GM21786 (cell line): Measurements from ENCODE around the gene MANBA.
A peak's percentile ranks its signal among the peaks of the same experiment; 100 is the strongest.

Experiments used
- ATAC-seq: cut with Tn5 transposase; IDR thresholded peaks from one replicate; pipeline ENCODE4 v1.9.1; 2021; ENCODE audit not compliant: unreplicated experiment

Gene MANBA

DNA sequence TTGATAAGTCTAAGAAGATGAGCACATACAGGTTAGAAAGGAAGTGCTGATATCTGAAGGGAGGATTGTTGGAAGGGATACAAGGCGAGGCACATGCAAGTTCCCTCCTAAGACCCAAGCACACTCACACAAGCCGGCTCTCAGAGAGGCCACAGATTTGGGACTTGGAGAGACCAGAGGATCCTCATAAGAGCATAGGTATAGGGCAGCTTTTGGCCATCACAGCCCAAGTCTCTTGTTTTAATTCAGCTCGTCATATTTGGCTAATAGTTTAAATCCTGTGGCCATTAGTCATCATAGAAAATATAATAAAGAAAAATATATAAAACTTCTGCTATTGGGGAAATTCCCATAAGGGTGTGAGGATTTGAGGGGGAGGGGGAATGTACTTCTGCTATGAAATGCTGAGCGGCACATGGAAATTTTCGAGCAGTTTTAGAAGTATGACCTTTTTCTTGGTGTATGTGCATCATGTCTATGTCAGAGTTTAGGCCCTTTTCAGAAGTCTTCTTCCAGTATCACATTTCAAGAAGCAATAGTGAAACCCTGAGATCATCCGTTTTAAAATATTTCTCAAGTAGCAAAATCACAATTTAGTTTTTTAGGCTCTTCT, 161.9 kb downstream of the MANBA start:
- peak; percentile 59 for ATAC-seq

DNA sequence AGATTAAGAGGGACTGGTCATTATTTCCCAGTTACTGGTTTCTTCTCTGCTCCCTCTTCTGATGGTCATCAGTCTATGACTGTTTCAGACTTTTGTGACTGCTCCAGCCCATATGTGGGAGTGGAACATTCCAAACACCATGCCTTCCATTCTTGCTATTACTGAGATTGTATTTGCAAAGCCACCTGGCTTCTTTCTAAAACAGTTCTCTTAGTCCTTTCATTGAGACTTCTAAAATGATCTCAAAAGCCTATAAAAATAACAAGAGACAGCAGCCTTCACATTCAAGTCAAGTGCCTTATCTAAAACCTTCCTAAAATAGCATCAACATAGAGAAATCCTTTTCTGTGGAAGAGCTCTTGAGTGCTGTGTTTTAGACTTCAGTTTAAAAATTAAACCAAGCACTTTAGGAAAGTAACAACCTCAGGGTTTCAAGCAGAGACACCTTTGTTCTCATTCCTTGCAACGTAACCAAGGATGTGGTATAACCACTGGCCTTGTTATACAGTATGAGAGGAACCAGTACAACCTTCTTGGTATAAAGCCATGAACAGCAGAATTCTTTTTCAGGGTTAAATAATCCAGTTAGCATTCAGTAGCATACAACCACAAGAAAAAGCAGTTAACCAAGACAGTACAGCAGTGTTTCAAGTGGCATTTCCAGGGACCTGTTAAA, 162.5 kb downstream of the MANBA start:
- ATAC-seq = peak; percentile 80

DNA sequence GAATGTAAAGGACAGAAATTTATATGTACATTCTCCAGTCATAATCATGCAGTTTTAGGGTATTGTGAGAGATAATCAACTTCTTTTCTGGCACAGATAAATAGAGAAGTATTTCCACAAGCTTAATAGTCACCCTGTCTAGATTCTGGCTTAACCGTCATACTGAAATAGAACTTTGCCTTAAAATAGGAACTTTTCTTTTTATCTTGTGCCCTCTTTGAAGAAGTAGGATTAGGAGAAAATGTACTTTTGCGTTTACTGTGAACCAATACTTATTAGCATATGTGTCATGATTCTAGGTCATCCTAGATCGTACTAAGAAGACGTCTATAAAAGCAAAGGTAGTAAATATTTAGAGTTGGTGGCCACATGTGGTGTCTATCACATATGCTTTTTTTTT, 164.2 kb downstream of the MANBA start:
- no peak for ATAC-seq

DNA sequence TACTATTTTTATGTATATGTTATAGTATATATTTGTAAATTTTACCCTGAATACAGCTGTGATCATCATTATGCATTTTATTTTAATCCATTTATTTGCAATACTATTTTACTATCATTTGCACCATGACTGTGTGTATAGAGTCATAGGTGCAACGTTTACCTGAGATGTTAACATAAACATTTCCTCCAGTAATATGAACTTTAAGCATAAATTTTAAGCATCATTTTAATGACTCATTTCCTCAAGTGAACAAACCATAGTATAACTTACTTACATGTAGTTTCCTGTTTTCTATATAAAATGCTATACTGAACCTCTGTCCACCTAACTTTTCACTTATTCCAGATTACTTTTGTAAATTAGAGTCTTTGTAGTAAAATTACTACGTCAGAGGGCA, 166.8 kb downstream of the MANBA start:
- ATAC-seq = no peak

DNA sequence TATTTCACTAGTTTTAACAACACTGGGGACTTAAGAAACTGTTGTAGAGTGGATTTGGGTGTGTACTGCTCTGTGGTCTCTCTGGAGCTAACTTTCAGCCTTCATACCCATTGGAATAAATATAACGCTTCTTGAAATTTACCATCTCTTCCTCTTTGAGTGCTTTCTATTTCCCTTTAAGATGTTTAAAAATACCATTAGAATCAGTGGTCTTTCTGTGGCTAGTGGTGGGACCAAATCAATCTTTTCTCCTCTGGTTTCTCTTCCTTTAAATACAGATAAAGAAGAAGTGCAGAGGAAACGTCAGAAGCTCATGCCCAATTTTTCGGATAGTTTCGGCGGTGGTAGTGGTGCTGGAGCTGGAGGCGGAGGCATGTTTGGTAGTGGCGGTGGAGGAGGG, 167.6 kb downstream of the MANBA start:
- ATAC-seq = no peak

DNA sequence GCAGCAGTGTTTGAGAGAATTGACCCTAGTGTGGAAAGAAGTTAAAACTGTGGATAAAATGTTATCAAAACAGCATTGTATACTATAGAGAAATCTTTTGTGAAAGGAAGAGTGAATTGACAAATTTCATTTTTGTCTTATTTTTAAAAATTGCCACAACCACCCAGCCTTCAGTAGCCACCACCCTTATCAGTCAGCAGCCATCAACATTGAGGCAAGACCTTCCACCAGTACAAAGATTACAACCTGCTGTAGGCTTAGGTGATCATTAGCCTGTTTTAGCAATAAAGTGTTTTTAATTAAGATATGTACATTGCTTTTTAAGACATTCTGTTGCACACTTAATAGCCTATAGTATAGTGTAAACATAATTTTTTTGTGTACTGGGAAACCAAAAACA, 168.5 kb downstream of the MANBA start:
- ATAC-seq = no peak

DNA sequence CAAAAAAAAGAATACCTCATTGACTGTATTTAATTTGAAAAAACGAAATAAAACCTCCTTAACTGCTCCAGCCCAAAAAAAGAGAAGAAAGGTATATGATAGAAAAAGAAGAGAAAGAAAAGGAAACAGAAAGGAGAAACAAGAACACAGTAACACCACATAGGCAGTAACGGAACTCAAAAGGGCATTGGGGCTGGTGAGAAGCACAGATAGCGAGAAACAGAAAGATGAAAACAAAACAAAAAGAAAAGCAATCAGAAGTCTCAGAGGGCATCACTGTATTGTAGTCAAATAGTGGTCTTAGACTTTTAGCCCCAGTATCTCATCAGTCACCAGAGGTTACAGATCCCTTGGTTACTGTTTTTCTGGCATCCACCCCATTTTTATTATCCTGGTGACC, 171.0 kb downstream of the MANBA start:
- ATAC-seq = no peak

DNA sequence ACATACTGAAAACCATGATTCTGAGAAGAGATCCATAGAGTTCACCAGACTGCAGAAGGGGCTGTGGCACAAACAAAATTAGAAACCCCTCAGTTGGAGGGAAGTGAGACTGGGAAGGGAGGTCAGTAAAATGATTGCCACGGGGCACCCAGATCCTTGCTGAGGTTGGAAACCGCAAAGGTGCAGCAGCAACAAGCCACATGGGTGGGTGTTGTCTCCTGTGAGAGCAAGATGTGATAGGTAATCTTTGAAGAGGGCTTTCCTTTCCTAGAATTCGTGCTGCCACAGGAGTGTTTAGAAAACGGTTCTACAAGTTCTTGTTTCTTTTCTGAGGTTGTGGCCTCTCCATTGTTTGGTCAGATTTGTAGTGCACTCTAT, 174.1 kb downstream of the MANBA start:
- peak; percentile 35 for ATAC-seq

DNA sequence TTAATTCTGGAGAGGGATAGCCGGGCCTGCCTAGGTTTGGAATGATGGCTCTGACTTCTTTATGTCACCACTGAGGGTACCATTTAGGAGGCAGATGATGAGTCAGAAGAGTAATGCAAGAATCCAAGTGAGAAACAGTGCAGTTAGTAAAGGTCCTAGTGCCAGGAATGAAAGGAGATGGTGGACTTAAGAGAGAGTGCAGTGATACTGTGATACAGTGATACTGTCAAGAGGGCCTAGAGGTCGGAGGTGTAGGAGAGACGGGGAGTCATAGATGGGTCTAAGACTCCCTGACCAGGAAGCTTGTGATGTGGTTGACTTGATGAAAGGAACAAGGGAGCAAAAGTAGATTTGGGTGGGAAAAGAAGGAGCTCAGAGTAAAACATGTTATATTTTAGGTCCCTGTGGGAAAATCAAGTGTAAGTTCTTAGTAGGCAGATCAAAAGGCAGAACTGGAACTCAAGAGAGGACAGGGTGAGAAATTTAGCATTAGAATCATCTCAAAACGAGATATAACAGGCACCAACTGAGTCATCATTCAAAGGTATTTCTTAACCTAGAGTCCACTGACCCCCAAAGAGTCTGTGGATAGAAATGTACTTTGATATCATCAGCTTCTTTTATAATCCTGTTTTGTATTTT, 174.6 kb downstream of the MANBA start:
- ATAC-seq = peak; percentile 44

DNA sequence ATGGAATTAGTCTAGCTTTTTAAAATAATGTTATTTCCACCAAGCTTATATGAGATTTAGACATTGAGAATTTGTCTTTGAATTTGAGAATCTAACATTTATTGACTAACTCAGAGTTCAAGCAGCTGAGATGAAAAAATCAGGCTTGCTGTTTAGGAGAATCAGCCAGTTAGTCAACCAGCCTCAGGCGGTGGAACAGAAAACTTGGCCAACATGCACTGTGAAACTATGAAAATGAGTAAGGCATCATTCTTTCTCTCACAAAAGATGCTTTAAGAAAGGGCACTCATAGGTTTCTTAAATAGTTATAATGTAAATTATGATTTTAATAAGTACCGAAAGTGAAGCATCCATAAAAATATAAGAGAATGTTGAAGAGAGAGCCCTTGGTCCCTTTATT, 175.4 kb downstream of the MANBA start:
- peak; percentile 34 for ATAC-seq

DNA sequence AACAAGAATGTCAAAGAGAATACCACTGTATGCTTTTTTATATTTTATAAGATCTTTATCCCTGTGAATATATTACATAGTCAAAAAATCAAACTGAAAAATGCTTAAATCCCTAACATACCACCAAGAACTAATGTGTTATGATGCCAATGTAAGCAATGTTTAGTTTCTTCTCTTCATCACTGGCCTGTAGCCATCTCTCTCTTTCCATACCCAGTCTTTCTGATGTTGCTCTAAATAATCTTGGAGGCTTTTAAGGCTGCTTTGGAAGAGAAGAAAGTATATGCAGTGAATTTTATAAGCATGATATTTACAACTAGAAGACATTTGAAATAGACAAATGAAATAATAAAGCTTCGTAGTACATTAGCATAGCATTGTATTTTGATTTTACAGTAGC, 176.7 kb downstream of the MANBA start:
- ATAC-seq = no peak
